PC-3 (cell line): ENCODE results near the gene CERS6. TPM values are rescaled to one million over a fixed set of nuclear protein-coding genes. Genes with fewer than 3 reads are reported as not detected.

Experiments
- ATAC-seq: fragments of 200-7000 bp; cut with Tn5 transposase; 2 replicates; pipeline ENCODE4 v1.9.1; 2020; ENCODE audit warnings: mild to moderate bottlenecking, moderate library complexity
- BruUV-seq: library from RNA; stranded (reverse); fragments of 400-500 nt; replicated peaks from 2 replicates; lab custom pipeline; 2021; lab: Mats Ljungman, UMichigan
- CTCF ChIA-PET: fragments of 300-600 bp; sonication (Branson Sonifier 250); formaldehyde crosslinking; loops from one replicate; lab custom pipeline; 2022; ENCODE audit warnings: antibody characterized with exemption; lab: Charles Lee
- POLR2A ChIA-PET: fragments of 300-600 bp; sonication (Branson Sonifier 250); formaldehyde crosslinking; loops from one replicate; lab custom pipeline; 2022; ENCODE audit warnings: antibody characterized with exemption; ENCODE audit not compliant: unreplicated experiment; lab: Charles Lee
- DNase-seq: peaks from one replicate; pipeline ENCODE4 v3.0.0-alpha.2; 2015
- H2AFZ ChIP-seq: fragments of 300-600 bp; sonication (generic); 2 replicates; pipeline ENCODE4 v1.6.0; 2016; ENCODE audit warnings: antibody characterized with exemption, low read length
- H3F3A ChIP-seq: fragments of 300-600 bp; sonication (generic); one replicate; pipeline ENCODE4 v1.6.0; 2017; ENCODE audit warnings: antibody characterized with exemption, low read length, control low read depth, mild to moderate bottlenecking; ENCODE audit not compliant: unreplicated experiment
- H3K27ac ChIP-seq: fragments of 300-600 bp; sonication (generic); 2 replicates; pipeline ENCODE4 v1.5.1; 2016; ENCODE audit warnings: mild to moderate bottlenecking, low read length
- H3K27me3 ChIP-seq: fragments of 300-600 bp; sonication (generic); 2 replicates; pipeline ENCODE4 v1.6.1; 2016; ENCODE audit warnings: low read length, mixed read lengths
- H3K36me3 ChIP-seq: fragments of 300-600 bp; sonication (generic); 2 replicates; pipeline ENCODE4 v1.6.1; 2016; ENCODE audit warnings: low read depth, mixed run types, low read length, mixed read lengths
- H3K4me1 ChIP-seq: fragments of 300-600 bp; sonication (generic); 2 replicates; pipeline ENCODE4 v1.5.1; 2016; ENCODE audit warnings: low read length; ENCODE audit not compliant: insufficient read depth
- H3K4me2 ChIP-seq: fragments of 300-600 bp; sonication (generic); 2 replicates; pipeline ENCODE4 v1.6.0; 2016; ENCODE audit warnings: low read length
- H3K4me3 ChIP-seq: fragments of 300-600 bp; sonication (generic); 2 replicates; pipeline ENCODE4 v1.5.1; 2016; ENCODE audit warnings: mild to moderate bottlenecking, low read length, mixed read lengths
- H3K79me2 ChIP-seq: fragments of 300-600 bp; sonication (generic); 2 replicates; pipeline ENCODE4 v1.6.1; 2017; ENCODE audit warnings: low read length, mixed read lengths
- H3K9ac ChIP-seq: fragments of 300-600 bp; sonication (generic); 2 replicates; pipeline ENCODE4 v1.6.0; 2016; ENCODE audit warnings: mild to moderate bottlenecking, low read length
- H3K9me2 ChIP-seq: fragments of 300-600 bp; sonication (generic); replicated peaks from 2 replicates; pipeline ENCODE4 v1.6.1; 2016; ENCODE audit warnings: mixed run types, low read length, mixed read lengths
- H3K9me3 ChIP-seq: fragments of 300-600 bp; sonication (generic); 2 replicates; pipeline ENCODE4 v1.6.1; 2016; ENCODE audit warnings: low read length, mixed read lengths
- H4K20me1 ChIP-seq: fragments of 300-600 bp; sonication (generic); 2 replicates; pipeline ENCODE4 v1.6.1; 2016; ENCODE audit warnings: low read length, mixed read lengths
- CTCF ChIP-seq: fragments of 300-600 bp; sonication (generic); conservative IDR thresholded peaks from 2 replicates; pipeline ENCODE4 v1.5.1; 2017; ENCODE audit warnings: antibody characterized with exemption, low read depth, mild to moderate bottlenecking, low read length
- EZH2 ChIP-seq: fragments of 300-600 bp; sonication (generic); IDR thresholded peaks from one replicate; pipeline ENCODE4 v1.6.1; 2017; ENCODE audit warnings: antibody characterized with exemption, mild to moderate bottlenecking, low read length; ENCODE audit not compliant: unreplicated experiment
- EZH2phosphoT487 ChIP-seq: fragments of 300-600 bp; sonication (generic); IDR thresholded peaks from 2 replicates; pipeline ENCODE4 v1.6.1; 2018; ENCODE audit warnings: mild to moderate bottlenecking, antibody characterized with exemption, low read length, borderline replicate concordance
- intact Hi-C: fragments of 100-400 bp; cut with micrococcal nuclease; formaldehyde crosslinking; loops from 2 replicates; pipeline ENCODE4 v1.9.0; 2023
- total RNA-seq: library from RNA; depleted of rRNA; stranded (reverse); fragments of >200 nt; gene quantifications from 2 replicates; pipeline ENCODE4 v1.2.3, GENCODE V29; 2014

The CERS6 gene
- total RNA-seq, 1 experiment from 2014 or later: 24.2 TPM

GRCh38 chr2:168528469-168528868, 72.4 kb downstream of the CERS6 start:
- BruUV-seq: no TSS peak
- ChIA-PET POLR2A (interaction anchor here (0.6 kb wide), 1 partner anchor 248 kb away, joined by 10 read pairs; no protein-coding TSS in a partner anchor), CTCF (no interaction called here)
- H3K79me2 ChIP-seq: peaks cover 32% of the 10 kb centered on the region
- H3K4me1 ChIP-seq: peaks cover 34% of the 10 kb centered on the region
- peak overlapping the region; percentile 13 for H3K4me2 ChIP-seq
- TF ChIP-seq EZH2phosphoT487 (no peak), EZH2 (no peak), CTCF (no peak)
- no peak overlapping the region for H3K9ac ChIP-seq
- H3K27ac ChIP-seq: peak overlapping the region; percentile 25
- no peaks in the 10 kb centered on the region for H4K20me1 ChIP-seq
- H3K4me3 ChIP-seq: no peak overlapping the region
- H3K9me2 ChIP-seq: no peaks in the 10 kb centered on the region
- intact Hi-C loops: loop anchor here (5.0 kb wide), 1 partner anchor 71 kb away; the partner anchor contains the start of gene CERS6
- H3F3A ChIP-seq: no peaks in the 10 kb centered on the region
- peak; percentile 59 for DNase-seq
- ATAC-seq: peak; percentile 60
- no peaks in the 10 kb centered on the region for H3K9me3 ChIP-seq
- H3K36me3 ChIP-seq: no peaks in the 10 kb centered on the region
- no peaks in the 10 kb centered on the region for H3K27me3 ChIP-seq
- H2AFZ ChIP-seq: no peak overlapping the region

GRCh38 chr2:168529054-168529833, 73.2 kb downstream of the CERS6 start:
- H2AFZ ChIP-seq: no peak overlapping the region
- no peaks in the 10 kb centered on the region for H3K9me2 ChIP-seq
- H3K27ac ChIP-seq: peak overlapping the region; percentile 37
- H3K9me3 ChIP-seq: no peaks in the 10 kb centered on the region
- H3K4me3 ChIP-seq: no peak overlapping the region
- H3K36me3 ChIP-seq: no peaks in the 10 kb centered on the region
- no peaks in the 10 kb centered on the region for H3F3A ChIP-seq
- no peak overlapping the region for H3K9ac ChIP-seq
- TF ChIP-seq CTCF (no peak), EZH2phosphoT487 (no peak), EZH2 (no peak)
- peaks cover 34% of the 10 kb centered on the region for H3K4me1 ChIP-seq
- no peaks in the 10 kb centered on the region for H4K20me1 ChIP-seq
- peak overlapping the region; percentile 35 for H3K4me2 ChIP-seq
- POLR2A ChIA-PET: no interaction called here
- peaks cover 24% of the 10 kb centered on the region for H3K79me2 ChIP-seq
- ATAC-seq: peak; percentile 44
- no TSS peak for BruUV-seq
- no peaks in the 10 kb centered on the region for H3K27me3 ChIP-seq
- CTCF ChIA-PET: no interaction called here
- intact Hi-C loops: loop anchor here (5.0 kb wide), 1 partner anchor 72 kb away; the partner anchor contains the start of gene CERS6
- peak; percentile 50 for DNase-seq
